ENCODE measurements around the gene OR51B5. TPM values are rescaled to one million over a fixed set of nuclear protein-coding genes. Genes with fewer than 3 reads are reported as not detected.
"Not testable (repeated sequence)": the region's sequence is repeated elsewhere in the genome, so short reads cannot be mapped to it uniquely, and the experiment has no call there.

OR51B5 gene
- total RNA-seq, 1 experiment from 2014 or later, result not detected

GRCh38 chr11:5349550-5349949 is 6.2 kb upstream of the OR51B5 start:
- Mint-ChIP-seq H3K9me3 (ENCODE audit: unreplicated experiment) (no peaks in the 10 kb centered on the region), H3K27ac (ENCODE audit: low read depth, unreplicated experiment) (no peak overlapping the region), H3K4me1 (ENCODE audit: insufficient read depth, unreplicated experiment) (no peaks in the 10 kb centered on the region), H3K4me3 (ENCODE audit: unreplicated experiment) (no peak overlapping the region), H3K36me3 (ENCODE audit: insufficient read depth, unreplicated experiment) (no peaks in the 10 kb centered on the region), H3K27me3 (ENCODE audit: insufficient read depth, unreplicated experiment) (peaks cover 41% of the 10 kb centered on the region)
- POLR2A ChIA-PET, result no interaction called here
- no peak for TF ChIP-seq CTCF (IDR thresholded peaks at IDR 0.05; ENCODE audit: unreplicated experiment)
- intact Hi-C loops (cut with micrococcal nuclease), result no loop called here
- DNase-seq (ENCODE audit: unreplicated experiment), result no peak
- CTCF ChIA-PET, result interaction anchor here (0.7 to 1.0 kb wide), 2 partner anchors 17 to 23 kb away, joined by 3 read pairs; no protein-coding TSS in a partner anchor
- no TSS peak for BruUV-seq (replicated peaks)

- intact Hi-C loops (cut with micrococcal nuclease), result no loop called here
- H3K9me3 Mint-ChIP-seq (ENCODE audit: unreplicated experiment), result no peaks in the 10 kb centered on the region
- H3K4me3 Mint-ChIP-seq (ENCODE audit: unreplicated experiment), result no peak overlapping the region
- no TSS peak for BruUV-seq (replicated peaks)
- no peak for TF ChIP-seq CTCF (IDR thresholded peaks at IDR 0.05; ENCODE audit: unreplicated experiment)
- ChIA-PET POLR2A (no interaction called here), CTCF (no interaction called here)
- H3K27ac Mint-ChIP-seq (ENCODE audit: low read depth, unreplicated experiment), result no peak overlapping the region
- peaks cover 41% of the 10 kb centered on the region for H3K27me3 Mint-ChIP-seq (ENCODE audit: insufficient read depth, unreplicated experiment)
- H3K4me1 Mint-ChIP-seq (ENCODE audit: insufficient read depth, unreplicated experiment), result no peaks in the 10 kb centered on the region
- H3K36me3 Mint-ChIP-seq (ENCODE audit: insufficient read depth, unreplicated experiment), result no peaks in the 10 kb centered on the region
- no peak for DNase-seq (ENCODE audit: unreplicated experiment)
Measured at GRCh38 chr11:5348551-5349194, 5.3 kb upstream of the OR51B5 start.

GRCh38 chr11:5345831-5346230 is 2.5 kb upstream of the OR51B5 start:
- intact Hi-C loops (cut with micrococcal nuclease), result no loop called here
- H3K27me3 Mint-ChIP-seq (ENCODE audit: insufficient read depth, unreplicated experiment), result peaks cover 41% of the 10 kb centered on the region
- no peaks in the 10 kb centered on the region for H3K9me3 Mint-ChIP-seq (ENCODE audit: unreplicated experiment)
- H3K4me3 Mint-ChIP-seq (ENCODE audit: unreplicated experiment), result no peak overlapping the region
- no peak overlapping the region for H3K27ac Mint-ChIP-seq (ENCODE audit: low read depth, unreplicated experiment)
- no peak for DNase-seq (ENCODE audit: unreplicated experiment)
- POLR2A ChIA-PET, result no interaction called here
- H3K4me1 Mint-ChIP-seq (ENCODE audit: insufficient read depth, unreplicated experiment), result no peaks in the 10 kb centered on the region
- no TSS peak for BruUV-seq (replicated peaks)
- CTCF ChIA-PET, result interaction anchor here (1.1 kb wide), 1 partner anchor 16 kb away, joined by 3 read pairs; no protein-coding TSS in a partner anchor
- H3K36me3 Mint-ChIP-seq (ENCODE audit: insufficient read depth, unreplicated experiment), result no peaks in the 10 kb centered on the region
- no peak for TF ChIP-seq CTCF (IDR thresholded peaks at IDR 0.05; ENCODE audit: unreplicated experiment)

GRCh38 chr11:5339771-5340322 is 3.5 kb downstream of the OR51B5 start:
- H3K9me3 Mint-ChIP-seq (ENCODE audit: unreplicated experiment), result no peaks in the 10 kb centered on the region
- no peak for TF ChIP-seq CTCF (IDR thresholded peaks at IDR 0.05; ENCODE audit: unreplicated experiment)
- CTCF ChIA-PET, result no interaction called here
- intact Hi-C loops (cut with micrococcal nuclease), result no loop called here
- no peaks in the 10 kb centered on the region for H3K36me3 Mint-ChIP-seq (ENCODE audit: insufficient read depth, unreplicated experiment)
- BruUV-seq (replicated peaks), result no TSS peak
- no peak overlapping the region for H3K27ac Mint-ChIP-seq (ENCODE audit: low read depth, unreplicated experiment)
- POLR2A ChIA-PET, result no interaction called here
- no peak for DNase-seq (ENCODE audit: unreplicated experiment)
- peaks cover 13% of the 10 kb centered on the region for H3K27me3 Mint-ChIP-seq (ENCODE audit: insufficient read depth, unreplicated experiment)
- no peak overlapping the region for H3K4me3 Mint-ChIP-seq (ENCODE audit: unreplicated experiment)
- no peaks in the 10 kb centered on the region for H3K4me1 Mint-ChIP-seq (ENCODE audit: insufficient read depth, unreplicated experiment)

- CTCF ChIA-PET; H3K27ac Mint-ChIP-seq (ENCODE audit: low read depth, unreplicated experiment); DNase-seq (ENCODE audit: unreplicated experiment); POLR2A ChIA-PET; H3K4me1 Mint-ChIP-seq (ENCODE audit: insufficient read depth, unreplicated experiment); intact Hi-C loops (cut with micrococcal nuclease); BruUV-seq (replicated peaks); H3K36me3 Mint-ChIP-seq (ENCODE audit: insufficient read depth, unreplicated experiment); H3K4me3 Mint-ChIP-seq (ENCODE audit: unreplicated experiment); H3K9me3 Mint-ChIP-seq (ENCODE audit: unreplicated experiment): not testable (repeated sequence)
- peaks cover 25% of the 10 kb centered on the region for H3K27me3 Mint-ChIP-seq (ENCODE audit: insufficient read depth, unreplicated experiment)
Measured at GRCh38 chr11:5337253-5337652, 6.1 kb downstream of the OR51B5 start.
